ENCODE data around the gene STK24.

STK24 gene

GRCh38 chr13:98427331-98427995, 149.4 kb downstream of the STK24 start:
- no peak overlapping the region for H3K4me3 ChIP-seq (ENCODE audit: low read depth in 1 of 2, low read length in 1 of 2)
- TF ChIP-seq, protein P1, sequence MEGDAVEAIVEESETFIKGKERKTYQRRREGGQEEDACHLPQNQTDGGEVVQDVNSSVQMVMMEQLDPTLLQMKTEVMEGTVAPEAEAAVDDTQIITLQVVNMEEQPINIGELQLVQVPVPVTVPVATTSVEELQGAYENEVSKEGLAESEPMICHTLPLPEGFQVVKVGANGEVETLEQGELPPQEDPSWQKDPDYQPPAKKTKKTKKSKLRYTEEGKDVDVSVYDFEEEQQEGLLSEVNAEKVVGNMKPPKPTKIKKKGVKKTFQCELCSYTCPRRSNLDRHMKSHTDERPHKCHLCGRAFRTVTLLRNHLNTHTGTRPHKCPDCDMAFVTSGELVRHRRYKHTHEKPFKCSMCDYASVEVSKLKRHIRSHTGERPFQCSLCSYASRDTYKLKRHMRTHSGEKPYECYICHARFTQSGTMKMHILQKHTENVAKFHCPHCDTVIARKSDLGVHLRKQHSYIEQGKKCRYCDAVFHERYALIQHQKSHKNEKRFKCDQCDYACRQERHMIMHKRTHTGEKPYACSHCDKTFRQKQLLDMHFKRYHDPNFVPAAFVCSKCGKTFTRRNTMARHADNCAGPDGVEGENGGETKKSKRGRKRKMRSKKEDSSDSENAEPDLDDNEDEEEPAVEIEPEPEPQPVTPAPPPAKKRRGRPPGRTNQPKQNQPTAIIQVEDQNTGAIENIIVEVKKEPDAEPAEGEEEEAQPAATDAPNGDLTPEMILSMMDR (IDR thresholded peaks at IDR 0.05): no peak
- no peaks in the 10 kb centered on the region for H3K27me3 ChIP-seq
- no peaks in the 10 kb centered on the region for H3K9me3 ChIP-seq
- peaks cover 46 to 52% of the 10 kb centered on the region in 2 experiments for H3K4me1 ChIP-seq (ENCODE audit: control insufficient read depth in 1 of 2, insufficient read depth in 1 of 2, low read depth in 1 of 2, low read length in 1 of 2)
- no peaks in the 10 kb centered on the region for H3K36me3 ChIP-seq
- no peak overlapping the region for H3K27ac ChIP-seq

GRCh38 chr13:98423417-98423816, 153.5 kb downstream of the STK24 start:
- Histone ChIP-seq H3K4me1 (ENCODE audit: control insufficient read depth in 1 of 2, insufficient read depth in 1 of 2, low read depth in 1 of 2, low read length in 1 of 2) (peaks cover 18 to 25% of the 10 kb centered on the region in 2 experiments), H3K36me3 (no peaks in the 10 kb centered on the region), H3K4me3 (ENCODE audit: low read depth in 1 of 2, low read length in 1 of 2) (no peak overlapping the region), H3K9me3 (no peaks in the 10 kb centered on the region), H3K27ac (no peak overlapping the region), H3K27me3 (no peaks in the 10 kb centered on the region)
- TF ChIP-seq, protein P1 (IDR thresholded peaks at IDR 0.05): no peak

DNA sequence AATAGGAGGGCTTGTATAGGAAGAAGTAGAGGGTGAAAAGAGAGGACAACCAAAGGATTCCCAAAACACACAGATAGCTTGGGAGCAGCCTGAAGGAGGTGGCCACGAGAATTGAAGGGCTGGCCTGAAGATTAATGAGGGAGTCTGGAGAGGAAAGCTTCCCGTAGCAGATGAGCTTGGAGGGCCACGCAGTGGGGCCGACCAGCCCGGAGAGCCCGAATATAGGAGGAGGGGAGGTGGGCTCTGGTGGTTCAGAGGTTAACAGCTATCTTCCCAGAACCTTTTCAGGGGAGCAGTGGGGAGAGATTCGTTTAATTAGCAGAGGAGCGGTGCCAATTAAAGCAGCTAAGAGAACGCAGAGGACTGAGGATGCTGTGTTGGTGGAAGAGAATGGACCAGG, 154.9 kb downstream of the STK24 start:
- TF ChIP-seq, protein P1 (IDR thresholded peaks at IDR 0.05): no peak
- Histone ChIP-seq H3K36me3 (no peaks in the 10 kb centered on the region), H3K4me1 (ENCODE audit: control insufficient read depth in 1 of 2, insufficient read depth in 1 of 2, low read depth in 1 of 2, low read length in 1 of 2) (peaks cover 7 to 12% of the 10 kb centered on the region in 2 experiments), H3K27me3 (no peaks in the 10 kb centered on the region), H3K4me3 (ENCODE audit: low read depth in 1 of 2, low read length in 1 of 2) (no peak overlapping the region), H3K27ac (no peak overlapping the region), H3K9me3 (no peaks in the 10 kb centered on the region)

DNA sequence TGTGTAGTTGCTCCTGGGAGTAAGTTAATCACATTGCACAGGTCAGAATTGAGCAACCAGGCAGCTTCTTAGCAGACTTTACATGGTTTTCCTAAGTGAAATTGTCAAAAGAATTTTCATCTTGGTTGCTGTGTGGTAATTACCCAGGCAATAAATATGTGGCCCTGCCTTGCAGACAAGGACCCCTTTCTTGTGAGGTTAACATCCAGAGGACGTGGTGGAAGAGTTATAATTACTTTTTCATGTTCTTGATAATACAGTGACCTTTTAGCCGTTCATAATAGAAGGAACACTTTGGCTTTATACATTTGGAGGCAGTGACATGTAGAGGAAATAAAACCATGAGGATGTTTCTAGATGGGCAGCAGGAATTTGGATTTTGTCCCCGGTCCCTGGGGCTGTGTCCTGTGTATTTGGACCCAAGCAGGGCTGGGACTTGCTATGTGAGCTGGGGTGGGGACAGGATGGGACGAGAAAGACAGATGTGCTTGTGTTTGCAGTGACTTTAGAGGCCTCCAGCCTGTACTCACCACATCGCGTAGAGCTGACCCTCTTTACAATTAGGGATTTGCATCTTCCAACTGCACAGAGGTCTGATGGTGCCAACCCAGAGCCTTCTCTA, 156.2 kb downstream of the STK24 start:
- no peaks in the 10 kb centered on the region for H3K4me1 ChIP-seq (ENCODE audit: control insufficient read depth in 1 of 2, insufficient read depth in 1 of 2, low read depth in 1 of 2, low read length in 1 of 2)
- no peaks in the 10 kb centered on the region for H3K9me3 ChIP-seq
- no peaks in the 10 kb centered on the region for H3K36me3 ChIP-seq
- no peaks in the 10 kb centered on the region for H3K27me3 ChIP-seq
- H3K27ac ChIP-seq: no peak overlapping the region
- TF ChIP-seq, protein P1 (IDR thresholded peaks at IDR 0.05): no peak
- H3K4me3 ChIP-seq (ENCODE audit: low read depth in 1 of 2, low read length in 1 of 2): no peak overlapping the region

DNA sequence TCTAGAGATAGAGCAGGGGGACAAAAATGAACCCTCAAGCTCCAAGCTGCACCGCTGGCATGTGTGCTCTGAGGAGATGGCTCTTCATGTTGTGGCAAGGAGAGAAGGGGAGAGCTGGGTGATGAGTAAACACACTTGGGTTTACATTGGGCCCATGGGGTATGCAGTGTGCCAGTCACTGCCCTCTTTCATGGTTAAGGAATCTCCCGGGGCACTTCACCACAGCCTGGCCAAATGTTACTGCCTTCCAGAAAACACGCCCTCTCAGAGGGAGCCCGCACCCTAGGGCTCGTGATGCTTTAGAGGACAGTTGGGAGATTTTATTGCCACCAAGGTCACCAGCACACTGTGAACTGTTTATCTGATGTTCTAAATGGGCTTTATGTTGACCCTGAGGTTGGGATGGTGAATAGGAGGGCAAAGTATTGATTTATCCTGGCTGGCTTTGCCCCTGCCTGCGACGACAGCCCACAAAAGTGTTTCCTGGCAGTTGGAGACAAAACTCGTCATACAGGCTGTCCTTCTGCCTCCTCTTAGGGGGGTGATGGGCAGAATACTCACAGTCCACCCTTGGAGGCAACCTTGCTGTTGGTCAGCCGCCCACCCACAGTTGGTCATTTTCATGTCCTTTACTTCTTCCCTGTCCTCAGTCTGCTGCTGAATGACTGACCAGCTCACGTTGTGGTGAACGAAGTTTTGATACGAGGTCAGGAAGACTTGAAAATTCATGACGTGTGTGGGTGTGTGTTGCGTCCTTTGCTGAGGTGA, 156.9 kb downstream of the STK24 start:
- Histone ChIP-seq H3K27me3 (no peaks in the 10 kb centered on the region), H3K4me3 (ENCODE audit: low read depth in 1 of 2, low read length in 1 of 2) (no peak overlapping the region), H3K36me3 (no peaks in the 10 kb centered on the region), H3K27ac (no peak overlapping the region), H3K9me3 (no peaks in the 10 kb centered on the region), H3K4me1 (ENCODE audit: control insufficient read depth in 1 of 2, insufficient read depth in 1 of 2, low read depth in 1 of 2, low read length in 1 of 2) (no peaks in the 10 kb centered on the region)
- TF ChIP-seq, protein P1 (IDR thresholded peaks at IDR 0.05): no peak
